ENCODE data around the gene SFXN3. TPM values are rescaled to one million over a fixed set of nuclear protein-coding genes. Genes with fewer than 3 reads are reported as not detected.
A peak's percentile ranks its signal among the peaks of the same experiment; 100 is the strongest.

SFXN3 gene
- total RNA-seq, 2 experiments from 2014 or later = 0.41 TPM; not detected in 1

GRCh38 chr10:101047961-101048892, 17.2 kb downstream of the SFXN3 start:
- TF ChIP-seq CTCF (conservative IDR thresholded peaks at IDR 0.05; ENCODE audit: low read length) = no peak
- TF ChIP-seq EZH2phosphoT487 (IDR thresholded peaks at IDR 0.05; ENCODE audit: borderline replicate concordance, low read depth, low read length) = no peak
- no peak overlapping the region for H3K4me2 ChIP-seq (ENCODE audit: low read length)
- H3K9me2 ChIP-seq (ENCODE audit: insufficient read depth, low read length) = no peaks in the 10 kb centered on the region
- ChIA-PET POLR2A (no interaction called here), CTCF (ENCODE audit: unreplicated experiment) (no interaction called here)
- no peak overlapping the region for H3K4me3 ChIP-seq (ENCODE audit: low read depth, low read length, poor library complexity, severe bottlenecking)
- peaks cover 39% of the 10 kb centered on the region for H3K4me1 ChIP-seq (ENCODE audit: insufficient read depth, low read length, poor library complexity, severe bottlenecking)
- no peak overlapping the region for H3K27ac ChIP-seq (ENCODE audit: low read depth, low read length, poor library complexity, severe bottlenecking)
- no peak for DNase-seq (ENCODE audit: low spot score)
- H3K79me2 ChIP-seq (ENCODE audit: insufficient read depth, low read depth, low read length) = 0 out of 2 replicates have a peak, but pooled peaks cover 3% of the 10 kb centered on the region
- no TSS peak for BruUV-seq (replicated peaks)
- no peaks in the 10 kb centered on the region for H3K9me3 ChIP-seq (ENCODE audit: low read length)
- H2AFZ ChIP-seq (ENCODE audit: low read length) = no peak overlapping the region
- intact Hi-C loops (cut with micrococcal nuclease; ENCODE audit: unreplicated experiment) = no loop called here
- H3K36me3 ChIP-seq (ENCODE audit: insufficient read depth, low read length) = no peaks in the 10 kb centered on the region
- H4K20me1 ChIP-seq (ENCODE audit: insufficient read depth, low read length) = 0 out of 2 replicates have a peak, but pooled peaks cover under 1% of the 10 kb centered on the region

- DNase-seq (ENCODE audit: low spot score) = peak; percentile 83
- peaks cover 42% of the 10 kb centered on the region for H3K4me1 ChIP-seq (ENCODE audit: insufficient read depth, low read length, poor library complexity, severe bottlenecking)
- H3K9me3 ChIP-seq (ENCODE audit: low read length) = no peaks in the 10 kb centered on the region
- peak overlapping the region; percentile 50 for H3K4me3 ChIP-seq (ENCODE audit: low read depth, low read length, poor library complexity, severe bottlenecking)
- POLR2A ChIA-PET = interaction anchor here (0.7 to 2.9 kb wide), 5 partner anchors 7 to 31 kb away, joined by 3 to 19 read pairs (median 5); partner anchors contain the start of gene KAZALD1
- intact Hi-C loops (cut with micrococcal nuclease; ENCODE audit: unreplicated experiment) = loop anchor here (2.0 kb wide), 1 partner anchor 16 kb away; no protein-coding TSS in a partner anchor
- no TSS peak for BruUV-seq (replicated peaks)
- peaks cover 13% of the 10 kb centered on the region; the same call in 1 of the 2 replicates for H4K20me1 ChIP-seq (ENCODE audit: insufficient read depth, low read length)
- H3K36me3 ChIP-seq (ENCODE audit: insufficient read depth, low read length) = peaks cover 14% of the 10 kb centered on the region
- TF ChIP-seq CTCF (conservative IDR thresholded peaks at IDR 0.05; ENCODE audit: low read length) (peak; percentile 96), EZH2phosphoT487 (IDR thresholded peaks at IDR 0.05; ENCODE audit: borderline replicate concordance, low read depth, low read length) (no peak)
- H2AFZ ChIP-seq (ENCODE audit: low read length) = no peak overlapping the region; the same call in 1 of the 2 replicates
- peak overlapping the region; percentile 69 for H3K4me2 ChIP-seq (ENCODE audit: low read length)
- peak overlapping the region; percentile 44 for H3K27ac ChIP-seq (ENCODE audit: low read depth, low read length, poor library complexity, severe bottlenecking)
- CTCF ChIA-PET (ENCODE audit: unreplicated experiment) = interaction anchor here (0.5 to 1.7 kb wide), 11 partner anchors 8 to 1070 kb away, joined by 3 to 6 read pairs (median 4); partner anchors contain the start of gene KAZALD1
- H3K79me2 ChIP-seq (ENCODE audit: insufficient read depth, low read depth, low read length) = peaks cover 22% of the 10 kb centered on the region; the same call in 1 of the 2 replicates
- no peaks in the 10 kb centered on the region for H3K9me2 ChIP-seq (ENCODE audit: insufficient read depth, low read length)
These were observed 19.4 kb downstream of the SFXN3 start for GRCh38 chr10:101050208-101051069.

All from OCI-LY7 (cell line).